Dendritic cell treated with granulocyte-macrophage colony-stimulating factor and Interleukin-4, amounts not matched to agents 40 ng/mL and 50 ng/mL, for 4 days (primary cell): Measurements from ENCODE around the gene SUN1.

Experiments used
- H3K27ac Mint-ChIP-seq: one replicate; pipeline ENCODE4 v1.8.0; 2022; ENCODE audit warnings: mild to moderate bottlenecking, mixed read lengths
- H3K27me3 Mint-ChIP-seq: one replicate; pipeline ENCODE4 v1.8.0; 2022; ENCODE audit warnings: mild to moderate bottlenecking, mixed read lengths
- H3K36me3 Mint-ChIP-seq: one replicate; pipeline ENCODE4 v1.8.0; 2022; ENCODE audit warnings: low read depth, mixed read lengths
- H3K4me1 Mint-ChIP-seq: one replicate; pipeline ENCODE4 v1.8.0; 2022; ENCODE audit warnings: low read depth, mixed read lengths
- H3K4me3 Mint-ChIP-seq: one replicate; pipeline ENCODE4 v1.8.0; 2022; ENCODE audit warnings: mild to moderate bottlenecking, moderate library complexity, mixed read lengths
- H3K9me3 Mint-ChIP-seq: one replicate; pipeline ENCODE4 v1.8.0; 2022; ENCODE audit warnings: mixed read lengths
- intact Hi-C: fragments of 100-400 bp; cut with micrococcal nuclease; formaldehyde crosslinking; loops from one replicate; pipeline ENCODE4 v1.15.0; 2022

SUN1 gene

DNA sequence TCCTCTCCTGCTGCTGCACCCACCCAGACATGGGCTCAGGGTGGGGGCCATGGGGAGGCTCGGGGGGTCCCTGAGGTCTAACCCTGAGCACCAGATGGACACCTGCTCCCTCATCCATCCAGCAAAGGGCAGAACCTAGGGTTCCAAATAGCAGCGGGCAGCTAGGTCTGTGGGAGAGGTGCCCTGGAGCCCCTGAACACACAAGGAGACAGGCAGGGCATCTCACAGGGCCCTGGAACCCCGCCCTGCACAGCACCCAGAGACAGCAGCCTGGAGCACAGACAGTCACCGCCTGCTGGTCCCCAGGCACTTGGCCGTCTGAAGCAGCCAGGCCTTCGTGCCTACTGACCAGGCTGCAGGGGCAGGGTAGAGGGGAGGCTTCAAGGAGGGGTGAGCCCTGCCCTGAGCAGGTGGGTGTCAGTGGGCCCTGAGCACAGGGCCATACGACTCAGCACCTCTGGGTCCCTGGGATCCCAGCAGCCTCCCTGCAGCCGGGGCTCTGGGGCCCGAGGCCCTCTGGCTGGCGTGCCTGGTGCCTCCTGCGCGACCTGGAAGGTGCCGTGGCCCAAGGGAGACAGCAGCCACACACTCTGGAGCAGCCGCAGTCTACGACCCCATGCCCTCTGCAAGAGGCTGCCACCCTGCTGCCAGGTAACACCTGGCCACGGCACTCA lies 82.4 kb downstream of the SUN1 start:
- no peak overlapping the region for H3K4me3 Mint-ChIP-seq
- peaks cover 79% of the 10 kb centered on the region for H3K4me1 Mint-ChIP-seq
- H3K27ac Mint-ChIP-seq, result no peak overlapping the region
- peaks cover 74% of the 10 kb centered on the region for H3K36me3 Mint-ChIP-seq
- H3K9me3 Mint-ChIP-seq, result peaks cover 9% of the 10 kb centered on the region
- intact Hi-C loops, result no loop called here
- H3K27me3 Mint-ChIP-seq, result peaks cover 7% of the 10 kb centered on the region

DNA sequence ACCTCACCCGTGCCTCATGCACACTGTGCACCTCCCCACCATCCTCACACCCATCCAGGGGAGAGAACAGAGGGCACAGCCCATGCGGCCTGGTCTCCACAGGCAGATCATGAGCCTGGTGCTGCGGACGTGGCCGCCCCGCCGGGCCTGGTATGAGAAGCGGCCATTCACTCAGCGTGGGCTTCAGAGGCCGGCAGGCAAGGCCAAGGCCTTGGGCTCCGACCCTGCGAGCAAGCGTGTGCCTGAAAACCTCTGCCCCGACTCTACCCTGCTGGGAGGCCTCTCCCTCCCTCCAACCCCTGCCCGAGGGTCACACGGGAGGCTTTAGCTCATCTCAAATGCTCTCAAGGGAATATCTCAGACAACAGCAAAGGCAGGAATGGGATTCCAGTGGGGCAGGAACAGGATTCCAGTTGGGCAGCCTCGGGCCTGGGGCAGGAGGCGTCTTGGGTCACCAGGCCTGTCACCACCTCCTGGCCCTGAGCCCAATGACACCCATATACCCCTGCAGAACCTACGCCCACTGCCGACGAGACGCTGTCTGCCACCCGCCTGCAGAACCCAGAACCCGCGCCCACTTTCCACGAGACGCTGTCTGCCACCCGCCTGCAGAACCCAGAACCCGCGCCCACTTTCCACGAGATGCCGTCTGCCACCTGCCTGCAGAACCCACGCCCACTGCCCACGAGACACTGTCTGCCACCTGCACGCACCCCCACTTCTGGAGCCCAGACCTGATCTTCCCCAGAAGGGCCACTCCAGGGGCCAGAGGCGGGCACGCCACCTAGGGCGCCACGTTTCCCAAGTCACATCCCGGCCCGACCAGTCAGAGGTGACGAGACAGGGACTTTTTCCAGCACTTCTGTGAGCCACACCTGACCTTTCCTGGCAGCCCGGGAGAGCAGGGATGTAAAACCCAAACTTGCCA lies 83.3 kb downstream of the SUN1 start:
- Mint-ChIP-seq H3K27me3 (peaks cover 7% of the 10 kb centered on the region), H3K4me1 (peaks cover 78% of the 10 kb centered on the region), H3K27ac (peak overlapping the region; percentile 10), H3K4me3 (no peak overlapping the region), H3K36me3 (peaks cover 83% of the 10 kb centered on the region), H3K9me3 (peaks cover 9% of the 10 kb centered on the region)
- intact Hi-C loops, result no loop called here

DNA sequence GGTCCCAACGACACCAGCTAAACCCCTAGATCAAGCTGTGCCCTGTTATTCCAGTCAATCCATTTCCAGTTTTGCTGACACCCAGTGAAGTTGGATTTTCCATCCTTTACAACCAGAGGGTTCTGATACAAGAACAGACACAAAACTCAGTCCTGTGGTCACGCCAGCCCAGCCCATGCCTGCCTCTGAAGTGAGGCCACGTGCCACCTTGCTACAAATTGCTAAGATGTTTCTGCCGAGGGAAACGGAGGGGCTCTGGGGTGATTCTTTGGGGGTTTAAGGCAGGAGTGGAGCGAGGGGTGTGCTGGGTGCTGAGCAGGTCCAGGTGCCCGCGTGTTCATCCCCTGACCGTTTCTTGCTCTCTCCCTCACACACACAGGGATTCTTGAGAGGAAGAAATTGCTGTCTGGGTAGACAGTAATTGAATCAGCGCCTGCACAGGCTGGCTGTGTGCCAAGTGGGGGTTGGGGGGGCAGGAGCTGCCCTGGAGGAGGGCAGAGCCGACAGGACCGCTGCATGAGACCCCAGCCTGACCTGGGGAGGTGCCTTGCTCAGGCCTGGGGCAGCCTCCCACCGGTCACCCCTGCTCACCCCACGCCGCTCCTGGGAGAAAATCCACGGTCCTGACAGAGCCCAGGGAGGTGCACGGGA lies 84.1 kb downstream of the SUN1 start:
- Mint-ChIP-seq H3K9me3 (peaks cover 9% of the 10 kb centered on the region), H3K27me3 (peaks cover 8% of the 10 kb centered on the region), H3K36me3 (peaks cover 85% of the 10 kb centered on the region), H3K4me1 (peaks cover 78% of the 10 kb centered on the region), H3K4me3 (no peak overlapping the region), H3K27ac (no peak overlapping the region)
- intact Hi-C loops, result no loop called here

DNA sequence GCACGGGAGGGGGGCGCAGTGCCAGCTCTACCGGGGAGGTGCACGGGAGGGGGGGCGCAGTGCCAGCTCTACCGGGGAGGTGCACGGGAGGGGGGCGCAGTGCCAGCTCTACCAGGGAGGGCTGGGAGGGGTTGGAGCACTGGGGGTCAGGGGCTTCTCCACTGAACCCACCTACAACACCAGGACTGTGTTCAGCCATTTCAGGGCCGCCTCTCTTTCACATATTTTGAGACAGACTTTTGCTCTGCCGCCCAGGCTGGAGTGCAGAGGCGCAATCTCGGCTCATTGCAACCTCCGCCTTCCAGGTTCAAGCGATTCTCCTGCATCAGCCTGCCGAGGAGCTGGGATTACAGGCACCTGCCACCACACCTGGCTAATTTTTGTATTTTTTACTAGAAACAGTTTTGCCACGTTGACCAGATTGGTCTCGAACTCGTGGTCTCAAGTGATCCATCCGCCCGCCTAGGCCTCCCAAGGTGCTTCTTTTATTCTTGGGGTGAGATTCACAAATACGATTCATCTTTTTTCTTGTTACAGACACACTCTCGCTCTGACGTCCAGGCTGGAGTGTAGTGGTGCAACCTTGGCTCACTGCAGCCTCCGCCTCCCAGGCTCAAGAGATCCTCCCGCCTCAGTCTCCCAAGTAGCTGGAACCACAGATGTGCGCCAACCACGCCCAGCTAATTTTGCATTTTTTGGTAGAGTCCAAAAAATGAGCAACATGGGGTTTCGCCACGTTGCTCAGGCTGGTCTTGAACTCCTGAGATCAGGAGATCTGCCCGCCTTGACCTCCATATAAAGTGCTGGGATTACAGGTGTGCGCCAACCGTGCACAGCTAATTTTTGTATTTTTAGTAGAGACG lies 85.2 kb downstream of the SUN1 start:
- intact Hi-C loops, result no loop called here
- H3K4me3 Mint-ChIP-seq, result no peak overlapping the region
- H3K36me3 Mint-ChIP-seq, result peaks cover 91% of the 10 kb centered on the region
- peaks cover 9% of the 10 kb centered on the region for H3K9me3 Mint-ChIP-seq
- H3K4me1 Mint-ChIP-seq, result peaks cover 83% of the 10 kb centered on the region
- peaks cover 9% of the 10 kb centered on the region for H3K27me3 Mint-ChIP-seq
- no peak overlapping the region for H3K27ac Mint-ChIP-seq

DNA sequence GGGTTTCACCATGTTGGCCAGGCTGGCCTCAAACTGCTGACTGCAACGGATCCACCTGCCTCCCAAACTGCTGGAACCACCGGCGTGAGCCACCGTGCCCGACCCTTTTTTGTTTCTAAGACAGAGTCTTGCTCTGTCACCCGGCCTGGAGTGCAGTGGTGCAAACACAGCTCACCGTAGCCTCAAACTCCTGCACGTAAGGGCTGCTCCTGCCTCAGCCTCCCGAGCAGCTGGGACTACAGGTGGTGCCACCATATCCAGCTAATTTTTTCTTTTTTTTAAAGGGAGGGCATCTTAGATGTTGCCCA lies 85.8 kb downstream of the SUN1 start:
- Mint-ChIP-seq H3K4me1 (peaks cover 83% of the 10 kb centered on the region), H3K27me3 (peaks cover 9% of the 10 kb centered on the region), H3K4me3 (no peak overlapping the region), H3K9me3 (peaks cover 8% of the 10 kb centered on the region), H3K27ac (no peak overlapping the region), H3K36me3 (peaks cover 91% of the 10 kb centered on the region)
- intact Hi-C loops, result no loop called here

DNA sequence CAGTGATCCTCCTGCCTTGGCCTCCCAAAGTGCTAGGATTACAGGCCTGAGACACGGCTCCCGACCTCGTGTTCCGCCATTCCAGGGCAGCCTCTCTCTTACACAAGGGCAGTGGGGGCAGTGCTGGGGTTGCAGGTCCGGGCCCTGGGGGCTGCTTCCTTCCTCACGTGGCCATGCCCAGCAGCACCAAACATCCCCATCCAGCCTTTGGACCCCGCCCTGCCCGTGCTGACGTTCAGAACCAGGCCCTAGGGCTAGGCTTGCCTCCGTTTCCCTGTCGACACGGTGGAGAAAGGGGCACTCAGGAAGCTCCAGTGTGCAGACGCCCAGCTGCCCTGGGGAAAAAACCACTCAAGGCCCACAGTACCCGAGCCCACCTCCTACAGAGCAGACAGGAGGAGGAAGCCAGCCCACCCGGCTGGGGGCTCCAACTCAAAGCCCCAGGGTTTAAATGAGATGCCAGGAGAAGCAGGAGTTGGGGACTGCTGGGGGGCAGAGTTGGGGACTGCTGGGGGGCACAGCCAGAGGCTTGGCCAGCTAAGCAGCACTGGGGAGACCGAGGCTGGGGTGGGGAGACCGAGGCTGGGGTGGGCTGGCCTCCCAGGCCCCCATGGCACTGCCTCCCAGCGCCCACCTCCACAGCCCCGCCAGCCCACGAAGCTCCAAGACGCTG lies 86.3 kb downstream of the SUN1 start:
- H3K27ac Mint-ChIP-seq, result no peak overlapping the region
- intact Hi-C loops, result no loop called here

DNA sequence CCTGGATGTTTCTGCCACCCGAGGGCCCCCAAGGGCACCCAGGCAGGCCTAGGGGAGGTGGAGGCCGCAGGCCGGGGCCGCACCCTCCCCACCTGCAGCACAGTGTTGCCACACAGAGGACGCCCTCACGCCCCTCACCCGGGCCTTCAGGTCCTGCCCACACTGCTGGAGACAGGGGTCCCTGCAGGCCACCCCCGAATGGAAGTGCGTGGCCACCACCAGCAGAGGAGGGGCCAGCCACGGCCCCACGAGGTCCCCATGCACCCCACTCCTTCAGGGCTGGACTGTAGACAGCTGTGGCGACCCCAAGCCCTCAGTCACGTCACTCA lies 86.8 kb downstream of the SUN1 start:
- Mint-ChIP-seq H3K27ac (peak overlapping the region; percentile 7), H3K4me3 (no peak overlapping the region), H3K36me3 (peaks cover 81% of the 10 kb centered on the region), H3K9me3 (no peaks in the 10 kb centered on the region), H3K4me1 (peaks cover 82% of the 10 kb centered on the region), H3K27me3 (peaks cover 9% of the 10 kb centered on the region)
- intact Hi-C loops, result no loop called here

More for the DNA sequence above, 86.3 kb downstream of the SUN1 start:
- Mint-ChIP-seq H3K36me3 (peaks cover 86% of the 10 kb centered on the region), H3K4me1 (peaks cover 83% of the 10 kb centered on the region), H3K9me3 (peaks cover 3% of the 10 kb centered on the region), H3K27me3 (peaks cover 9% of the 10 kb centered on the region), H3K4me3 (no peak overlapping the region)

DNA sequence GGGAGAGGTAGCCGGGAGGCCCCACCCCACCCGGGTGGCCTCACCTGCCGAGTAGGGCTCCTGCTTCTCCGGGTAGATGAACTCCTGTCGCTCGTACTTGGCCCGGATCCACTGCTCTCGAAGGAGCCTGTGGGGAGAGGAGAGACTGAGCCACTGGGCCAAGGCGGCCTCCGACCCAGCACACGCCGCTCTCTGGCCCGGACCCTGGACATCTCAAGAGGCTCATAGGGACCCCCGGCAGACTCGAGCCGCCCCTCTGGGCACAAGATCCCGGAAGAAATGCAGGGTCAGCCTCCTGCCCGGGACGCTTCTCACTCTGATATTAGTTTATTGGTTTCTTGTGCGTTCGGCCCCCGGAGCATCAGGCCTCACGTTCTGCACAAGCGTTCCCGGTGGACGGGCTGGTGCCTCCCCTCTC lies 87.7 kb downstream of the SUN1 start:
- H3K36me3 Mint-ChIP-seq, result peaks cover 80% of the 10 kb centered on the region
- no peaks in the 10 kb centered on the region for H3K9me3 Mint-ChIP-seq
- H3K4me3 Mint-ChIP-seq, result no peak overlapping the region
- H3K27me3 Mint-ChIP-seq, result peaks cover 9% of the 10 kb centered on the region
- H3K27ac Mint-ChIP-seq, result peak overlapping the region; percentile 7
- H3K4me1 Mint-ChIP-seq, result peaks cover 81% of the 10 kb centered on the region
- intact Hi-C loops, result loop anchor here (10.0 kb wide), 1 partner anchor 145 kb away; no protein-coding TSS in a partner anchor

DNA sequence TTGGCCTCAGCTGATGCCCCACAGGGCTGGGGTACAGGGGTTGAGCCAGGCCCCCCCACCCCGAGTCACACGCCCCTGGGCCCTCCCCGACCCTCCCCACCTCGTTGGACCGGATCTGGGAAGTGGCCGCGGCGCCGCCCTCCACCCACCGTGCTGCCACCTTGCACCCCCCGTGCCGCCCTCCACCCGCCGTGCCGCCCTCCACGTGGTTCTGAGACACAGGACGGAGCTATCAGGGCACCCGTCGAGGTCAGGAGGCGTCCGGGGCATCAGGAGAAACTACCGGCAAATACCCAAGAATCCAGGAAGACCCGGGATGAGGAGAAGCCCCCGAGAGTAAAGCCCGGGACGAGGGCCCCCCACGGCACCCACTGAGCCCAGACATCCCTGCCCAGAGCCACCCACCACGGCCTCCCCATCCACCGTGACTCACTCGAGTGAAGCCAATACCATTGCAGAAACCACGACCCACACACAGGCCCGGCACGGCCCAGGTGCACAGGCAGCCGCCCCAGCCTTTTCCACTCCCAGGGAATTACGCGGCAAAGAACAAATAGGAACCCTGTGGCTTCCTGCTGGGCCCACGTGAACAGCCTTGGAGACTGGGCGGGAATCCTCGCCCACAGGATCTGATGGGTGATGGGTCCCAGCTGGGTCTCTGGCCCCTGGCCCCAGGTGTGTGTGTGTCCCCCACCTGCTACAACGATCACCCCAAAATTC lies 88.2 kb downstream of the SUN1 start:
- Mint-ChIP-seq H3K4me1 (peaks cover 79% of the 10 kb centered on the region), H3K36me3 (peaks cover 76% of the 10 kb centered on the region), H3K4me3 (no peak overlapping the region), H3K9me3 (no peaks in the 10 kb centered on the region), H3K27ac (no peak overlapping the region), H3K27me3 (peaks cover 9% of the 10 kb centered on the region)
- intact Hi-C loops, result loop anchor here (10.0 kb wide), 1 partner anchor 144 kb away; no protein-coding TSS in a partner anchor

DNA sequence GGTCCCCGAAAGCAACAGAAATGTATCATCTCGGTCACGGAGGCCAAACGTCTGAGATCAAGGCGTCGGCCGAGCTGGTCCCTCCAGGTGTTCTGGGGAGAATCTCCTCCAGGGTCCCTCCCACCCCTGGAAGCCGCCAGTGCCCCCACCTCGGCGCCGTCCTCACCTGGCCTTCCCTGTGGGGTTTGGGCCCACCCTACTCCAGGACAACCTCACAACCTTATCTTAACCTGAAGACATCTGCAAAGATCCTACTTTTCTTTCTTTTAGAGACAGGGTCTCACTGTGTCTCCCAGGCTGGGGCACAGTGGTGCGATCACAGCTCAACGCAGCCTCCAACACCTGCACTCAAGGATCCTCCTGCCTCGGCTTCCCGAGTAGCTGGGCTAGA lies 88.8 kb downstream of the SUN1 start:
- H3K27me3 Mint-ChIP-seq, result peaks cover 9% of the 10 kb centered on the region
- intact Hi-C loops, result loop anchor here (10.0 kb wide), 1 partner anchor 144 kb away; no protein-coding TSS in a partner anchor
- H3K27ac Mint-ChIP-seq, result no peak overlapping the region
- no peaks in the 10 kb centered on the region for H3K9me3 Mint-ChIP-seq
- peaks cover 79% of the 10 kb centered on the region for H3K4me1 Mint-ChIP-seq
- H3K36me3 Mint-ChIP-seq, result peaks cover 76% of the 10 kb centered on the region
- no peak overlapping the region for H3K4me3 Mint-ChIP-seq

DNA sequence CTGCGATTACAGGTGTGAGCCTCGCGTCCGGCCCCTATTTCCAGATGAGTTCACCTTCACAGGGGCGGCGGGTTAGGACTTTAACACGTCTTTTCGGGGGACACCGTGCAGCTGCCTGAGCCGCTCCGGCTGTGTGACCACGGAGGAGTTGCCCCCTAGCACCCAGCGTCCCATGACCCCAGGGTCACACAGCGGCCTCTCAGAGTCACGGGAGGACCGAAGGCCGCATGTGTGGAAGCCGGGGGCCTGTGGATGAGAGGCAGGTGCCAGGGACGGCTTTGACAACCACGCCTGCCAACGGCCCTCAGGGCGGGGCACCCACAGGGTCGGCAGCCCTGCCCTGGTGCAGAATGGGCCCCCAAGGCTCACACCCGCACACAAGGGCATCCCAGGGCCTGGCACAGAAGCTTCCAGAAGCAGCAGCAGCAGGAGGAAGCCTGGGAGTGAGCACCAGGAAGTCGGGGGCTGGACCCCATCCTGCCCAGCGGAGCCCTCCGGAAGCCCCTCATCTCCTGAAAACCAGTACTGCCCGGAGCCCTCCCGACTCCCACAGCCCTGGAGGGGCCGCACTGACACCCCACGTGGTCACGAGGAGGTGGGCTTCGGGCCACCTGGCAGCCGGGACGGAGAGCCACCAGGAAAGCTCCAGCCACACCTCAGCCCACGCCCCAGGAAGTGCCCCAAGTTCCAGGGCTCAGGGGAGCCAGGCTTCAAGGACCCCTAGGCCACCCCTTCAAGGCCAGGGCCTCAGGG lies 89.5 kb downstream of the SUN1 start:
- peaks cover 77% of the 10 kb centered on the region for H3K36me3 Mint-ChIP-seq
- peak overlapping the region; percentile 79 for H3K27ac Mint-ChIP-seq
- intact Hi-C loops, result loop anchor here (1.0 to 10.0 kb wide), 2 partner anchors 11 to 143 kb away; no protein-coding TSS in a partner anchor
- no peak overlapping the region for H3K4me3 Mint-ChIP-seq
- peaks cover 79% of the 10 kb centered on the region for H3K4me1 Mint-ChIP-seq
- H3K27me3 Mint-ChIP-seq, result peaks cover 6% of the 10 kb centered on the region
- H3K9me3 Mint-ChIP-seq, result no peaks in the 10 kb centered on the region
